Adrenal gland (tissue), 12 donors: ENCODE data around the gene BIRC3. TPM values are rescaled to one million over a fixed set of nuclear protein-coding genes. Genes with fewer than 3 reads are reported as not detected.

Experiments
- DNase-seq, 7 donors: peaks; one replicate each; pipeline ENCODE4 v3.0.0-alpha.2; 2019 to 2020
- H3K27ac ChIP-seq, 5 donors: fragments of 200-600 bp; sonication (generic) in 4 of 5; 1 replicate in 3 of 5; 2 replicates in 2 of 5; pipeline versions ENCODE4 v1.5.1 to v1.8.0; 2016 to 2020; ENCODE audit warnings: mild to moderate bottlenecking in 1 of 5
- H3K27me3 ChIP-seq: fragments of 200-600 bp; 2 replicates; pipeline ENCODE4 v1.8.0; 2021
- H3K36me3 ChIP-seq, 2 donors: fragments of 200-600 bp; replicated peaks in 1 of 2; 1 replicate in 1 of 2; 2 replicates in 1 of 2; pipeline versions ENCODE4 v1.5.1 to v1.8.0; 2018 to 2022
- H3K4me1 ChIP-seq, 2 donors: fragments of 200-600 bp; replicated peaks in 1 of 2; 1 replicate in 1 of 2; 2 replicates in 1 of 2; pipeline versions ENCODE4 v1.5.1 to v1.8.0; 2018 to 2021
- H3K4me3 ChIP-seq, 4 donors: fragments of 200-600 bp; sonication (generic) in 3 of 4; one replicate each; pipeline ENCODE4 v1.5.1; 2016 to 2018
- H3K9me3 ChIP-seq, 3 donors: fragments of 200-600 bp; sonication (generic) in 1 of 3; replicated peaks in 1 of 3; 1 replicate in 2 of 3; 2 replicates in 1 of 3; pipeline versions ENCODE4 v1.5.1 to v1.8.0; 2016 to 2021
- CTCF ChIP-seq, 6 experiments: fragments of 450-650 bp in 4 of 6; fragments of 200-600 bp in 2 of 6; sonication (generic) in 1 of 6; IDR thresholded peaks; 1 replicate in 5 of 6; 2 replicates in 1 of 6; pipeline versions ENCODE4 v1.5.1 to v1.8.0; 2016 to 2021; ENCODE audit warnings: antibody characterized with exemption in 6 of 6, mild to moderate bottlenecking in 2 of 6, moderate library complexity in 1 of 6
- POLR2A ChIP-seq, 2 donors: fragments of 450-650 bp; IDR thresholded peaks; one replicate each; pipeline ENCODE4 v1.6.1; 2017; ENCODE audit warnings: antibody characterized with exemption in 2 of 2, mild to moderate bottlenecking in 2 of 2, moderate library complexity in 1 of 2
- WGBS, 4 donors: extraction: QIAGEN DNeasy Blood & Tissue Kit in 2 of 4; methylation state at CpG; one replicate each; pipeline versions ENCODE4 v1.1.5 to v1.1.7; 2013 to 2017; 5-methylcytosine and 5-hydroxymethylcytosine counted together
- intact Hi-C, 2 donors: fragments of 100-400 bp; cut with DNase I; formaldehyde crosslinking; loops; one replicate each; pipeline versions ENCODE4 v1.14.1 to v1.15.0; 2022 to 2023
- polyA plus RNA-seq, 3 donors: library from polyadenylated mRNA; stranded (reverse); fragments of 200-250 nt in 2 of 3; fragments of 350-450 nt in 1 of 3; fragmentation: Illumina TruSeq in 1 of 3; extraction: RNeasy Lipid Tissue Mini Kit (QIAGEN cat#74804) in 1 of 3; gene quantifications; one replicate each; pipeline ENCODE4 v1.2.3, GENCODE V29; 2013 to 2014
- total RNA-seq, 9 donors: library from RNA; depleted of rRNA in 4 of 9; stranded (reverse); fragments of >200 nt in 4 of 9; fragments of 120-200 nt in 1 of 9; fragmentation: NEBNext Ultra II Directional in 1 of 9; extraction: Animal tissue kit (Norgen Biotek cat#: 25700) in 1 of 9; gene quantifications; one replicate each; pipeline versions ENCODE4 v1.1.0 to v1.2.4, GENCODE V29; 2013 to 2023
- donor health status: healthy with polysubstance abuse.
- donor health status: Bipolar disorder and iron deficiency.
- donor health status: DM: yes; HTN: yes; CAD: no.
- donor health status: DM: no; HTN: no; CAD: no.
- donor health status: DM: no; HTN: no; CAD: no.
- donor health status: DM: yes; HTN: yes; CAD: no.

BIRC3 gene
- total and polyA plus RNA-seq, 12 donors = 0.48 to 8.6 (median 3.1) TPM

GRCh38 chr11:102345904-102346303, 28.6 kb downstream of the BIRC3 start:
- TF ChIP-seq POLR2A (IDR thresholded peaks at IDR 0.05) (no peak), CTCF (IDR thresholded peaks at IDR 0.05) (no peak)
- intact Hi-C loops = no loop called here
- peak overlapping the region in 1 of 4 donors; percentile 73 for H3K4me3 ChIP-seq
- H3K4me1 ChIP-seq = peaks cover 0 to 22% of the 10 kb centered on the region in 2 donors
- DNase-seq = no peak
- no peaks in the 10 kb centered on the region for H3K9me3 ChIP-seq
- H3K36me3 ChIP-seq = peaks cover 0 to 12% of the 10 kb centered on the region in 2 donors
- peak overlapping the region in 3 of 5 donors; percentile 96 to 100 (median 99) for H3K27ac ChIP-seq
- WGBS, 4 donors = 17 to 28% (median 23%) methylated on average over 8 of the region's 8 CpGs
- no peaks in the 10 kb centered on the region for H3K27me3 ChIP-seq

GRCh38 chr11:102346456-102346747, 29.1 kb downstream of the BIRC3 start:
- TF ChIP-seq CTCF (IDR thresholded peaks at IDR 0.05) (no peak), POLR2A (IDR thresholded peaks at IDR 0.05) (no peak)
- intact Hi-C loops = no loop called here
- H3K27ac ChIP-seq = peak overlapping the region; percentile 80 to 100 (median 99)
- peaks cover 0 to 22% of the 10 kb centered on the region in 2 donors for H3K4me1 ChIP-seq
- H3K27me3 ChIP-seq = no peaks in the 10 kb centered on the region
- peaks cover 0 to 16% of the 10 kb centered on the region in 2 donors for H3K36me3 ChIP-seq
- H3K4me3 ChIP-seq = peak overlapping the region; percentile 62 to 79 (median 75)
- 0 to 1% (median 0%) methylated on average over 5 of the region's 5 CpGs for WGBS, 4 donors
- no peaks in the 10 kb centered on the region for H3K9me3 ChIP-seq
- no peak for DNase-seq

GRCh38 chr11:102346748-102347461, 29.6 kb downstream of the BIRC3 start, which contains the start of gene BIRC2:
Gene BIRC2, plus strand, starts transcription at chr11:102347214. Its CDS starts 2,641 bp downstream, at chr11:102349855.
- intact Hi-C loops = no loop called here
- H3K27ac ChIP-seq = peak within 1 kb of the TSS; percentile 80 to 100 (median 99)
- H3K4me1 ChIP-seq = peaks cover 0 to 22% of the 10 kb centered on the region in 2 donors
- TF ChIP-seq POLR2A (IDR thresholded peaks at IDR 0.05) = peak; percentile 86 to 94
- peak; percentile 63 to 91 (median 74) for TF ChIP-seq CTCF (IDR thresholded peaks at IDR 0.05)
- 0 to 1% (median 0%) methylated on average over 11 to 77 of the region's 77 CpGs for WGBS, 4 donors
- peaks cover 0 to 16% of the 10 kb centered on the region in 2 donors for H3K36me3 ChIP-seq
- H3K9me3 ChIP-seq = no peaks in the 10 kb centered on the region
- H3K4me3 ChIP-seq = peak within 1 kb of the TSS; percentile 62 to 79 (median 75)
- peak; percentile 90 to 97 (median 95) for DNase-seq
- no peaks in the 10 kb centered on the region for H3K27me3 ChIP-seq

GRCh38 chr11:102347462-102348370, 30.4 kb downstream of the BIRC3 start:
- Histone ChIP-seq H3K27ac (peak overlapping the region; percentile 66 to 100 (median 99)), H3K9me3 (no peaks in the 10 kb centered on the region), H3K4me3 (peak overlapping the region; percentile 37 to 79 (median 75)), H3K4me1 (peaks cover 0 to 22% of the 10 kb centered on the region in 2 donors), H3K27me3 (no peaks in the 10 kb centered on the region), H3K36me3 (peaks cover 0 to 16% of the 10 kb centered on the region in 2 donors)
- WGBS, 4 donors = 0% methylated on average over 26 to 33 of the region's 33 CpGs
- peak in 3 of 7 donors; percentile 14 to 28 (median 26) for DNase-seq
- no peak for TF ChIP-seq CTCF (IDR thresholded peaks at IDR 0.05)
- peak in 1 of 2 donors; percentile 58 for TF ChIP-seq POLR2A (IDR thresholded peaks at IDR 0.05)
- intact Hi-C loops = no loop called here
